Tibial nerve (tissue), 4 donors: ENCODE measurements around the gene SCAF4. TPM values are rescaled to one million over a fixed set of nuclear protein-coding genes. Genes with fewer than 3 reads are reported as not detected.

Source experiments
- DNase-seq, 2 donors: peaks; one replicate each; pipeline ENCODE4 v3.0.0-alpha.2; 2019; ENCODE audit warnings: low spot score in 2 of 2
- H3K27ac ChIP-seq, 4 donors: fragments of 200-600 bp; sonication (generic) in 3 of 4; one replicate each; pipeline ENCODE4 v1.5.1; 2017 to 2019; ENCODE audit warnings: mild to moderate bottlenecking in 1 of 4
- H3K27me3 ChIP-seq, 2 donors: fragments of 200-600 bp; sonication (generic) in 1 of 2; one replicate each; pipeline versions ENCODE4 v1.5.1 to v1.6.0; 2017 to 2019
- H3K36me3 ChIP-seq, 3 donors: fragments of 200-600 bp; sonication (generic); one replicate each; pipeline ENCODE4 v1.5.1; 2018 to 2019
- H3K4me1 ChIP-seq, 4 donors: fragments of 200-600 bp; sonication (generic) in 3 of 4; one replicate each; pipeline ENCODE4 v1.5.1; 2017 to 2019
- H3K4me3 ChIP-seq, 4 donors: fragments of 200-600 bp; sonication (generic) in 3 of 4; one replicate each; pipeline ENCODE4 v1.5.1; 2017 to 2019; ENCODE audit warnings: mild to moderate bottlenecking in 1 of 4, moderate library complexity in 1 of 4
- H3K9me3 ChIP-seq, 4 donors: fragments of 200-600 bp; sonication (generic) in 3 of 4; one replicate each; pipeline ENCODE4 v1.5.1; 2017 to 2019
- EP300 ChIP-seq, 2 donors: sonication (generic); formaldehyde crosslinking; IDR thresholded peaks; one replicate each; pipeline ENCODE4 v1.6.1; 2017; ENCODE audit warnings: antibody characterized with exemption in 2 of 2, mild to moderate bottlenecking in 1 of 2
- POLR2A ChIP-seq, 2 donors: fragments of 450-650 bp; IDR thresholded peaks; one replicate each; pipeline ENCODE4 v1.6.1; 2017; ENCODE audit warnings: antibody characterized with exemption in 2 of 2, mild to moderate bottlenecking in 2 of 2, moderate library complexity in 2 of 2
- WGBS, 2 donors: methylation state at CpG; one replicate each; pipeline ENCODE4 v1.1.5; 2018; 5-methylcytosine and 5-hydroxymethylcytosine counted together
- total RNA-seq, 4 donors: library from RNA; depleted of rRNA; stranded (reverse); fragments of >200 nt; gene quantifications; one replicate each; pipeline ENCODE4 v1.1.0, GENCODE V29; 2016
- TF ChIP-seq, protein P1 (sequence below), 5 experiments: fragments of 200-600 bp in 3 of 5; fragments of 450-650 bp in 2 of 5; sonication (generic) in 3 of 5; IDR thresholded peaks; one replicate each; pipeline ENCODE4 v1.5.1; 2016 to 2019; ENCODE audit warnings: antibody characterized with exemption in 5 of 5, mild to moderate bottlenecking in 3 of 5, moderate library complexity in 2 of 5

Gene SCAF4
- total RNA-seq, 4 donors from 2014 or later, result 13.2 to 23.2 (median 17.6) TPM

DNA sequence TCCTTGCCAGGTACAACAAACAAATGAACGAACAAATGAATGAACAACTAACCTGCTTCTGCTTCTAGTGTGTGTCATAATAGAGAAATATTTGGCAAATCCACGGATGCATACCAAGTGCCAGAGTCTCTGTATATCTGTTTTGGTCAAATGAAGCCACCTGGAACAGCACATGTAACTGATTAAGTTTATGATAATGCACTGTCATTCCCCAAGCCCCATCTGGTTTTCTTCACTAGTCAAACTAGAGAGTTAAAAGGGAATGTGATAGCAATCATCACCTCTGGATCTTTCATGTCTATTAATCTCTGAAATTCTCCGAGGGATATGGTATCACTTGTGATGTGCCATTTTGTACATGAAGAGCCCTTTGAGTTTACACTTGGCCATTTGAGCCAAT lies 21.0 kb upstream of the SCAF4 start:
- Histone ChIP-seq H3K27me3 (no peaks in the 10 kb centered on the region), H3K4me1 (no peaks in the 10 kb centered on the region), H3K36me3 (no peaks in the 10 kb centered on the region), H3K4me3 (no peak overlapping the region), H3K9me3 (no peaks in the 10 kb centered on the region), H3K27ac (no peak overlapping the region)
- no peak for DNase-seq
- WGBS, 2 donors, result 62 to 73% methylated on average over 3 of the region's 3 CpGs
- no peak for TF ChIP-seq POLR2A (IDR thresholded peaks at IDR 0.05)
- TF ChIP-seq, protein P1, sequence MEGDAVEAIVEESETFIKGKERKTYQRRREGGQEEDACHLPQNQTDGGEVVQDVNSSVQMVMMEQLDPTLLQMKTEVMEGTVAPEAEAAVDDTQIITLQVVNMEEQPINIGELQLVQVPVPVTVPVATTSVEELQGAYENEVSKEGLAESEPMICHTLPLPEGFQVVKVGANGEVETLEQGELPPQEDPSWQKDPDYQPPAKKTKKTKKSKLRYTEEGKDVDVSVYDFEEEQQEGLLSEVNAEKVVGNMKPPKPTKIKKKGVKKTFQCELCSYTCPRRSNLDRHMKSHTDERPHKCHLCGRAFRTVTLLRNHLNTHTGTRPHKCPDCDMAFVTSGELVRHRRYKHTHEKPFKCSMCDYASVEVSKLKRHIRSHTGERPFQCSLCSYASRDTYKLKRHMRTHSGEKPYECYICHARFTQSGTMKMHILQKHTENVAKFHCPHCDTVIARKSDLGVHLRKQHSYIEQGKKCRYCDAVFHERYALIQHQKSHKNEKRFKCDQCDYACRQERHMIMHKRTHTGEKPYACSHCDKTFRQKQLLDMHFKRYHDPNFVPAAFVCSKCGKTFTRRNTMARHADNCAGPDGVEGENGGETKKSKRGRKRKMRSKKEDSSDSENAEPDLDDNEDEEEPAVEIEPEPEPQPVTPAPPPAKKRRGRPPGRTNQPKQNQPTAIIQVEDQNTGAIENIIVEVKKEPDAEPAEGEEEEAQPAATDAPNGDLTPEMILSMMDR (IDR thresholded peaks at IDR 0.05), result no peak
- TF ChIP-seq EP300 (IDR thresholded peaks at IDR 0.05), result no peak

DNA sequence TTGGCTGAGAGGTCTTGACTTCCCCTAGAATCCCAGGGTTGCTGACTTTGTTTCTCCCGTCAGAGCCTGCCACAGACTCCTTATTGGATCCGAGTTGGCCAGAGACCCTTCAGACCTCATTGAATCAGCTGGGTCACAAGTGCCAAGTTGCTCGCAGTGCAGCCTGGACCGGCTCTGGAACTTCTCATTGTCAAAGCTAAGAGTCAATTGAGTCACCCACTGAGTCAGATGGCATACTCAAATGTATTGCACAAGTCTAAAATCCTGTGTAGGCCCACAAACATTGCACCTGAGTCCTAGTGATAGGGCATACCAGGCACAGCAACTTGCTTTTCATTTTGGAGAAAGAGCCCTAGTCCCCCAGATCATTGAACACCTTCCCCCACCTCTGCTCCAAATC lies 20.4 kb upstream of the SCAF4 start:
- Histone ChIP-seq H3K4me3 (no peak overlapping the region), H3K27ac (no peak overlapping the region), H3K36me3 (no peaks in the 10 kb centered on the region), H3K27me3 (no peaks in the 10 kb centered on the region), H3K4me1 (no peaks in the 10 kb centered on the region), H3K9me3 (no peaks in the 10 kb centered on the region)
- DNase-seq, result no peak
- no peak for TF ChIP-seq POLR2A (IDR thresholded peaks at IDR 0.05)
- TF ChIP-seq, protein P1 (IDR thresholded peaks at IDR 0.05), result no peak
- TF ChIP-seq EP300 (IDR thresholded peaks at IDR 0.05), result no peak
- 82 to 98% methylated on average over 4 of the region's 4 CpGs for WGBS, 2 donors

DNA sequence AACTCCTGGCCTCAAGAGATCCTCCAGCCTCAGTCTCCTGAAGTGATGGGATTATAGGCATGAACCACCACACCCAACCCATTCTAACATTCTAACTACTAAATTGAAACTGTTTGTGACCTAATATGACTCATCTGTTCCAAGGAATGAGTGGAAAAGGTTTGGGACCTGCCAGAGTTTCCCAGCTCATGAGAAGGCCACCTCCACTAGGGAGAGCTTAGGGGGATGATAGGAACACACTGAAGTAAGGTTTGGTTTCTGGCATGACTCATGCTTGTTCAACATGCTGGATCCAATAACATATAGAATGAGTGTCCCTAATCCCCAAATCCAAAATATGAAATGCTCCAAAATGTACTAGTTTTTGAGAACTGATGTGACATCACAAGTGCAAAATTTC lies 18.9 kb upstream of the SCAF4 start:
- no peak for DNase-seq
- Histone ChIP-seq H3K9me3 (peaks cover 0 to under 1% (median 0%) of the 10 kb centered on the region in 4 donors), H3K27ac (no peak overlapping the region), H3K4me1 (no peaks in the 10 kb centered on the region), H3K36me3 (peaks cover 0 to 3% (median 0%) of the 10 kb centered on the region in 3 donors), H3K4me3 (no peak overlapping the region), H3K27me3 (no peaks in the 10 kb centered on the region)
- no peak for TF ChIP-seq EP300 (IDR thresholded peaks at IDR 0.05)
- TF ChIP-seq, protein P1 (IDR thresholded peaks at IDR 0.05), result no peak
- TF ChIP-seq POLR2A (IDR thresholded peaks at IDR 0.05), result no peak

DNA sequence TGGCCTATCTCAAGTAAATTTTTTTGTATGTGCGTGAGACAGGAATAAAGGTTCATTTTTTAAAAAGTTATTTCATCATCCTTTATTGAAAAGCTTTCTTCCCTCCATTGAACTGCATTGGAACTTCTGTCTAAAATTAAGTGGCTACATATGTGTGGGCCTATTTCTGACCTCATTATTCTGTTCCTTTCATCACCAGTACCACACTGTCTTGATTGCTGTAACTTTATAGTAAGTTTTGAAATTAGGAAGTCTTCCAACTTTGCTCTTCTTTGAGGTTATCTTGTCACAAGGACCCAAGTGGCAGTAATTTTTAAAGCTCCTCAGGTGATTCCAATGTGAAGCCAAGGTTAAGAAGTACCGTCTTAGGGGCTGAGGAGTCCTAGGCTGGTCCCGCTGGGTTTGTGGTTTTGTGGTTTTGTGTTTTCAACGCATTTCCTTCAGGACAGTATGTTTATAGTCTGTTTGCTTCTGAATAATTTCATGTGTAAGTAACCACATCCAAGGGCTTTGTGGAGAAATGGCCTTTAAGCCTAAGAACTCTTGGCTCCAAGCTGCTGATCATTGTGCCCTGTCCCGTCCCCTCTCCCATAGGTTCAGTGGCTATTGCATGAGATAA lies 12.4 kb upstream of the SCAF4 start:
- no peak for TF ChIP-seq EP300 (IDR thresholded peaks at IDR 0.05)
- TF ChIP-seq POLR2A (IDR thresholded peaks at IDR 0.05), result no peak
- TF ChIP-seq, protein P1 (IDR thresholded peaks at IDR 0.05), result no peak
- Histone ChIP-seq H3K4me3 (no peak overlapping the region), H3K27me3 (no peaks in the 10 kb centered on the region), H3K36me3 (peaks cover 0 to 8% (median 0%) of the 10 kb centered on the region in 3 donors), H3K27ac (no peak overlapping the region), H3K4me1 (no peaks in the 10 kb centered on the region), H3K9me3 (peaks cover 0 to 7% (median 0%) of the 10 kb centered on the region in 4 donors)
- WGBS, 2 donors, result 70 to 77% methylated on average over 5 of the region's 5 CpGs
- DNase-seq, result no peak

DNA sequence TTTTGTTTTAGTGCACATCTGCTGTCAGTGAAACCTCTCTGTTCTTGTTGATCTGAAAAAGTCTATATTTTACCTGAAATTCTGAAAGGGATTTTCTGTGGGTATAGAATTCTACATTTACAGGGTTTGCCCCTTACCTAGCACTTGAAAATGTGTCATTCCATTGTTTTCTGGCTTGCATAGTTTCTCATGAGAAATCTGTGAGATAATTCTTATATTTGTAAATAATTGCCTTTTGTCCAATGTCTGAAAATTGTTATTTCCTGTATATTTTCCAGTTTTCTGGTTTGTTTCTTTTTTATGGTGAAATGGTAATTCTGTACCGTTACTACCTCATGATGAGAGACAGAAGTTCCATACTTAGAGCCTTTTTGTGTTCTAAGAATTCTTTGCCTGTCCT lies 11.8 kb upstream of the SCAF4 start:
- H3K36me3 ChIP-seq, result peaks cover 0 to 8% (median 0%) of the 10 kb centered on the region in 3 donors
- 80 to 85% methylated on average over 1 of the region's 1 CpG for WGBS, 2 donors
- H3K9me3 ChIP-seq, result peaks cover 0 to 7% (median 0%) of the 10 kb centered on the region in 4 donors
- H3K4me1 ChIP-seq, result no peaks in the 10 kb centered on the region
- no peak overlapping the region for H3K27ac ChIP-seq
- no peak overlapping the region for H3K4me3 ChIP-seq
- TF ChIP-seq POLR2A (IDR thresholded peaks at IDR 0.05) (no peak), EP300 (IDR thresholded peaks at IDR 0.05) (no peak)
- TF ChIP-seq, protein P1 (IDR thresholded peaks at IDR 0.05), result no peak
- H3K27me3 ChIP-seq, result no peaks in the 10 kb centered on the region
- no peak for DNase-seq
